EH (cell line): Measurements from ENCODE around the gene ANTXR2.
A peak's percentile ranks its signal among the peaks of the same experiment; 100 is the strongest.
"Not testable (repeated sequence)": the region's sequence is repeated elsewhere in the genome, so short reads cannot be mapped to it uniquely, and the experiment has no call there.

Experiments
- DNase-seq: peaks from one replicate; pipeline ENCODE4 v3.0.0-alpha.2; 2015; ENCODE audit warnings: low read depth

The ANTXR2 gene

DNA sequence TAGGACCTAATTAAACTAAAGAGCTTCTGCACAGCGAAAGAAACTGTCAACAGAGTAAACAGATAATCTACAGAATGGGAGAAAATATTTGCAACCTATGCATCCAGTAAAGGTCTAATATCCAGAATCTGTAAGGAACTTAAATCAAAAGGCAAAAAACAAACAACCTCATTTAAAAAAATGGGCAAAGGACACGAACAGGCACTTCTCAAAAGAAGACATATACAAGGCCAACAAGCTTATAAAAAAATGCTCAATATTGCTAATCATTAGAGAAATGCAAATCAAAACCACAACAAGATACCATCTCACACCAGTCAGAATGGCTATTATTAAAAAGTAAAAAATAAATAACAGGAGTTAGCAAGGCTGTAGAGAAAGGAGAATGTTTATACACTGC is 81.9 kb downstream of the ANTXR2 start:
- not testable (repeated sequence) for DNase-seq

DNA sequence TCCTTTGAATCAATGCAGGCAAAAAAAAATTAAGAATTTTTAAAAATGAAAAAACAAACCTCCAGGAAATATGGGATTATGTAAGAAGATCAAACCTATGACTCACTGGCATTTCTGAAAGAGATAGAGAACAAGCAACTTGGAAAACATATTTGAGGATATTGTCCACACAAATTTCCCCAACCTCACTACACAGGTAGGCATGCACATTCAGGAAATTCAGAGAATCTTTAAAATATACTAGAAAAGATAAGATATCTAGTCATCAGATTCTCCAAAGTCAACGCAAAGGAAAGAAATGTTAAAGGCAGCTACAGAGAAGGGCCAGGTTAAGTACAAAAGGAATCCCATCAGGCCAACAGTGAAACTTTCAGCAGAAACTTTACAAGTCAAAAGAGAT is 85.6 kb downstream of the ANTXR2 start:
- DNase-seq: no peak

DNA sequence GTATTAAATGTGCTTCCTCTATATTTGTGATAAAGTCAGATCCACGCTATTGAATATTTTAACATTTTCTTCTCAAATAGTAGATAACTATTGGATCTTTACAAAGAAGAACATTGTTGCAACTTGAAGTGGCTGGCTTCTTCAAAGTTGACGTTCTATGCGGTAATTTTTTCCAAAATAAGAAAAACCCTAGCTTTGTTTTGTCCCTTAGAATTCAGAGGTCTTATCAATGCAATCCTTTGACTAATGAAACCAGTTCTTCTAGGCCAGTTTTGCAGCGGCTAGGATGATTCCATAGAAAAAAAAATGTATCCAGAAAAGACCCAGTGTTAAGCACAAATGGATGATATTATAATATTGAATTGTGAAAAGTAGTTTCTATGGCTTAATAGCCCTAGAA is 89.6 kb downstream of the ANTXR2 start:
- no peak for DNase-seq

DNA sequence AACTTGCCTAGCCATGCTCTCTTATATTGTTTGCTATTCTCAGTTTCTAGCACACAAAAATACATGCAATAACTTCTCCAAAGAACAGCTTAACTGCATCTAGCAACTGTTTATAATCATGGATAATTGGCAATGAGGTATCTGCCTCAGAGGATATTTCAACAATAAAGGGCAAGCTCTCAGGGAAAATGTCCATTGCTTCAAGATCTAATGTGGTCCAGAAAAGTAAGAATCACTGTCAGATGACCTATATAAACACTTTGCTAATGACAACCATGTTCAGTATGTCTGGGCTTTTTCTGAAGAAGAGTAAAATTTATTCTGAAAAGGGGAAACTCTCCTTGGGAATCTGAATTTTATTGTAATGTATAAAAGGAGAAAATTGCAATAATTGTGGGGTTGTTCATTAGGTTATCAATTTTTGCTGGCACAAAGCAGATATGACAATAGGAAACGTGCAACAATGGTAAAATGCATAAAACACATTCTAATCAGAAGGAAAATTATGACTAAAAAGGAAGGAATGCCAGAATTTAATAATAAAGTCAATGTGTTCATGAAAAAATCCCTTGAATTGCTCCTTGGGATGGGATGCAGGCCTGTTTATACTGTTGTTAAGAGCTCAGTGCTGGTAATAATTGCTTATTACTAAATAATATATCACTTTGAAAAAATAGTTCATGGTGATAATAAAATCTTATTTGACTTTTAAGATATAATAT is 90.3 kb downstream of the ANTXR2 start:
- peak; percentile 24 for DNase-seq

DNA sequence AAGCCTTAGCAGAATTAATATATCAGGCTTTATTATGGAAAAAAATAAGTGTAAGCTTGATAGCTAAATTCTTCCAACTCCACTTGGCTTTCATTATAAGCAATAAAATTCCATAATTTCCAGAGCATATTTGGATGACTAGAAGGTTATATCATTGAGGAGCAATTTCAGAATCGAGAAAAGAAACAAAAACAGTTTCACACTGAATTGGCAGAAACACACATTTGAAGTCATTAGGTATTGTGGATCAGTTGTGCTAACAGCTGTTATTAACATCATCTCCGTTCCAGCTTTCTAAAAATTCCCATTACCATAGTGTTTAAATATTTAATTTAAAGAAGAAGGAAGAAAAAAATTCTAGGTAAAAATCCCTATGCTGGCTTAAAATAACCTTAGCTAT is 92.6 kb downstream of the ANTXR2 start:
- DNase-seq: no peak

DNA sequence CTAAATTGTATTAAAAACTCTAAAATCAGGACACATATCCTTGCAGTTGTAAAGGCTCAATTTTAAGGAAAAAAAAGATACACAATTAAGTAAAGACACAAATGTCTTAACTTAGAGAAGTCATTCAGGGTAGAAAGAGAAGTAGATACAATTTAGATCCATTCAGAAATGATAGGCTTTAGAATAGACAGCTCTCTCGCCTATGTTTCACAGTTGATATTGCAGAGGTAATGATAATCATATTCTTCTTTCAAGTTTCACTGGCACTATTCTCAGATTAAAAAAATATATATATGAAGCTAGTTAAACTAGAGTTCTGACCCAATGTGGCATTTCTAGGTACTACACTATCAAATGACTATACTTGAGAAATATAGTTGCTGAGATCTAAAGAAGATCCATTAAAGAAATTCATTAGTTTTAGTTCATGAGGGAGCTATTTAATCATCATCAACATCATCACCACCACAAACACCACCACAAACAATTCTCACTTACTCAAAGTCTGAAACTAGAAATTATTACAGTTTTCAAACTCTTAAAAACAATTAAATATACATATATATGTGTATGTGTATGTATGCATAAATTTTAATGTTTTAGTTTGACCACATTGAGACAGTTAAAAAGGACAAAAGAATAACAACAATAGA is 93.1 kb downstream of the ANTXR2 start:
- no peak for DNase-seq

DNA sequence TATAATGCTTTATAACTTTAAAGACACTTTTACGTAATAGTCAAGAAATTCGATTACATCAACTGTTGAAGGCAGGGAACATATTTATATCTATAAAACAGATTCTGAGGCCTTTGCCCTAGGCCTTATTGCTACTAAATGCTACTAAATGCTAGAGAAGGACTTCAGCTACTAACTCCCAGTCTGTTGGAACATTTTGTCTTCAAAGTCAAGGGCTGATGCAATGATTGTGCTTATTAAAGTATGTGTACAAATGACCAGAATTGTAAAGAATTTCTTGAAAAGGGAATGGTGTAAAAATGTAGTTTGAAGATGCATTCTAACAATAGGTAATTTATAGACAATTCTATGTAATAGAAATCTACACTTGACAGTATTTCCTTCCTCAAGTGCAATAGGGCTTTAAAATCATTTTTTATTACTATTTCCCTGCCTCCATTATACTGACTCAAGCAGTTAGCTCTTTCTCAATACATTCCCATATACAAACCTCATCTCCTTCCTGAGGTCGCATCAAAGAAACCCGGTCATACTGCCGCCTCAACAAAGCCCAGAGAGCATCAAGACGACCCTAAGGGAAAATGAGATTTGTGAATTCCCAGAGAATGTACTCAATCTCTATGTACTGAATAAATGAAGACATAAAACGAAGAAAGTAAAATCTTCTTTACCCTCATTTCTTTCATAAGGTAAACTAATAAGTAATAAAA is 95.7 kb downstream of the ANTXR2 start:
- DNase-seq: no peak

DNA sequence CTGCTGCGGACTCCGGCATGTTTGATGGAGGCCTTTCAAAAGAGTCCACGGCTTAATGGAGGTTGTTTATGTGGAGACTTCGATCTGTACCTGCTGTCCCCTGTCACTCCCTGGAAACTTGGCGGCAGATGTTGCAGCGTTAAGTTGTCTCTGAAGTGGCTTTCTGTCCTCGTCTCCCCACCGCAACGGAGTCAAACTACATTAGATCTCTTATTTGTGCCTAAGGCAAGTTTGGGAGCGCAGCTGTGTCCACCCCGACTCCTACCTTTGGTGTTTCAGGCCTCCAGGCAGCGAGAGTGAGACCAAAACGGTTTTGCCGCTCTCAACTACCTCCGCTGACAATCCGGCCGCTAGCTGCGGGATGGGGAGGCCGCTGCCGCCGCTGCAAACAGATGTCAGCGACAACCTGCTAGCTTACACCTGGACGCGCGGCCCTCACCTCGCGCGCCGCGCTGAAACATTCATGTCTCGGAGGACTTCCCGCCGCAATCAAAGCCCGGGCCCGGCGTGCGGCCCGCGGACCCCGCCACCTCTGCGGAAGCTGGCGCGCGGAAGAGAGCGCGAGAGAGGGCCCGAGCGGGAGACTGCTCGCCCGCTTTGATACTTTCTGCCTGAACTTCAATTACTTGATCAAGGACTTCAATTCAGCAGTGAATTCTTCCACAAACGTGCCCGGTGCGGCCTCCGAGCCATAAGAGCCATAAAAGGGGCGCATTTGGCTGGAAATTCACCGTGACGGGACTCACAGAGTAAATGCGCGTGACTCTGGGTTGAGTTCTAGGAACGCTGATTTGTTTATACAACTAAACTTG is 108.4 kb downstream of the ANTXR2 start:
- DNase-seq: no peak

DNA sequence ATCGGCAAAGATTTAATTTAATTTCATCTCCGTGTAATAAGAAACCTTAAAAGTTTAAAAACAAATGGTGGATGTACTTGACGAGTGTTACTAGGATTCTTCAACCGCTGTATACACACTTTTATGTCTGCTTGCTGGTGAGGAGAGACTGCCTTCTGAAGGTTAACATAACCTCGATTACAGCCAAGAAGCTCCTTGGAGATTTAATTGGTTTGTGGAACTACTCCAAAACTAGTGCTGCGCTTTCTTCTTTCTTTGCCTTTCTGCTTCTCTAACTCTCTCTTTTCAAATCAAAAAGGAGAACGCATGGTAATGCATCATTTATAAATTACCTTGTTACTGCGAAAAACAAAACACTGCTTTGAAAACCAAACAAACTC is 109.0 kb downstream of the ANTXR2 start:
- DNase-seq: no peak

DNA sequence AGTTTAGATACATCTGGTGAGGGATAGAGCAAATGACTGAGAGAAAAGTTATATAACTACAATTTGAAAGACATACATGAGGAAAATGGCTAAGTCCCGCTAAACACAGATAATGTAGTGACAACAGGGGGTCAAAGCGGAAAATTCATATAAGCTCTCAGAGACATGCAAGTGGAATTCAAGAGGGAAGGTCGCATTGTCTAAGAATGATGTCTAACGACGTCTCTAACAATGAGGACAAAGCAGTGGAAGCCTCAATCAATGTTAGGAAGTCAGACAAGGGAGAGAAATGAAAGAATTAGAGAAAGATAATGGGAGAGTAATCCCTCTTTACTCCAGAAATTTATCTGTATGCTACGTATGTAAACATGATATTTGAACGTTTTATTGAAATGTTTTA is 113.4 kb downstream of the ANTXR2 start:
- DNase-seq: no peak

DNA sequence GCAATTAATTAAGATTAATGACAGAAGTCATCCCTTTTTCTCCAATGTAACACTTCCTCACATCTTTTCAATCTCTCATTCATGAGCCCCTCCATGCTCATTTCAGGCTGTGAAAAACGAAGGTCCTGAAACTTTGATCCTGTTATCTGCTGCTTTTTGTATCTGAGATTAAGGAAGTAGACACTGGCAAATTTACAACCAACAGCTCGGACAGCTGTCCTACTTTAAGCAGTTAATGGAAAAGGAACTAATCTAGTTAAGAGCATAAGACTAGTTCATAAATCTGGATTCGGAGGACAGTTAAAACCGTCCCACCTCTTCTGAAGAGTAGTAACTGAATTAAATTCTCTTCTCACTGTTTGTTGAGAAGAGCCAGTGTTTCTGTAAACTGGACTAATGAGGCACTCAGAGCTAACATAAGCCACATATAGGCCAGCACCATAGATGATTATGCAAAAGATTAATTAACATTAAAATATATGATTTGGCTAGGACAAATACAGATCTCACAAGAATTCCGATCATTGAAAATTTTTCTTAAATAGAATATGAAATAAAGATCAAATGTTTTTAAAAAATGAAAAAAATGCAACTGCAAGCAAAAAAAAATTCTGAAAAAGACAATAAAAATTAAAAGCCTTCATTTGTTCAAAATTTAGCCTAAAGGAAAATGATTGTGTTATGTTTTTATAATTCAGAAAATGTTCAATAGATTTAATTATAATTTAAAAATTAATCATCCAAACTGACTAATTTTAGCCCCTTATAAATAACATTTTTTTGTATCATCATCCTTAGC is 114.4 kb downstream of the ANTXR2 start:
- no peak for DNase-seq

DNA sequence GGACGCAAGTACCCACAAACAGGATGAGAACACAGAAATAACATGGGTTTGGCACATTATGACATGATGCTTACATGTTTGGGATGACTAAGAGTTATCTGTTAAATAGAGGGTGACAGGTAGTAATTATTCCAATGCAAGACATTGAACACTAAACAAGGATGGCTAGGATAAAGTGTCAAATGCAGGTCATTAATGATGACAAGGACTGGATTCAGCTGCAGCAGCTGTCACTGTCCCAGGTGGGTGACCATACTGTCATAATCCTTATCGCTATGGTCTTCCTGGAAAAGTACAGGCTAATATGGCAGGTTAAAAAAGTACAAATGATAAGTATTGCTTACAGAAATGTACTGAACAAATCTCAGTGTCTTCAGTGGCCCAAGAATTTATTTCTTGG is 123.9 kb downstream of the ANTXR2 start:
- no peak for DNase-seq

DNA sequence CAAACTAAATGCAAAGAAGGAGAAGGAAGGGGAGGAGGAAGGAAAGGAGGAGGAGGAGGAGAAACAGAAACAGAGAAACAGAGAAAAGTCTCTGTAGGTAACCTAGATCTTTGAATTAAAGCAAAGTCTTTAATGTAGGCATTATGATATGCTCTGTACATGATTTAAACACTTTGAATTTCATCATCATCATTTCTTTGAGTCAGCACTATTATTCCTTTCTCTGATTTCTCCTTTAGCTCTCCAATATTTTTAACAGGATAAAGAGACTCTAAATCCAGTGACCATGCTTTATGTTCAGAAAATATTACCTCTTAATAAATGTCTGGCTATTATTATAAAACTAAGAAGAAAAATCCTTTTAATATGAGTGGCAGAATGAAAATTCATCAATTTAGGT is 124.3 kb downstream of the ANTXR2 start:
- DNase-seq: no peak

DNA sequence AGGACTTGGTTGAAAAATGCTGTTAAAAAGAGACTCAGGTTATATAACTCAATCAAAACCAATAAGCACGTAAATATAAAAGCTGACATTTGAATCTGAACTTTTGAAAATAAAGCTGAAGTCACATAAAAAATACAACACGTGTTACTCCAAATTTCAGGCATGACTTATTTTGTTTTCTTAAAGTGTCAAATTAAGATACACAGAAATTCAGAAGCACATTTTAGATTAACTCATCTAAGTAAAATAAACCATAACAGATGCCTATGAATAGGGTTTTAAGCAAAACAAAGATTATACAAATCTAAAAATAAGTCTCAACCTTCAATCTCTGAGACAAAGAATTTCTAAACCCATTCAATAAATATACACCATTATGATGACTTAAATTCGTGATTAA is 124.8 kb downstream of the ANTXR2 start:
- DNase-seq: peak; percentile 3

DNA sequence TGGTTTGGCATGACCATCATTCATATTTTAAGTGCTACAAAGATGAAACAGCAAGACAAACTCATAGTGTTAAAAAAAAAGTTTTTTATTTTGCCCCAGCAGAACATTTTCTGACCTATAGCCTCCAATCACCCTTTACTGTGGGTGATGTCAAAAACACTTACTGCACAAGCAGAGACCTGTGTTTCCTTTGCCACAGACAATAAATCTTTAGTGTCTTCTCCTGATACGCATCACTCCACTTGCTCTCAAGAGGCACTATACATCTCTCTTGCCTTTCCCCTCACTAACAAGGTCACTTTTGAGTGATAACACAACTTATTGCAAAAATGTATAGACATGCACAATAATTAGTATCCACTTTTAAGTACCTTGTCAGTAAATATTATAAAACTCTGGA is 125.6 kb downstream of the ANTXR2 start:
- no peak for DNase-seq

DNA sequence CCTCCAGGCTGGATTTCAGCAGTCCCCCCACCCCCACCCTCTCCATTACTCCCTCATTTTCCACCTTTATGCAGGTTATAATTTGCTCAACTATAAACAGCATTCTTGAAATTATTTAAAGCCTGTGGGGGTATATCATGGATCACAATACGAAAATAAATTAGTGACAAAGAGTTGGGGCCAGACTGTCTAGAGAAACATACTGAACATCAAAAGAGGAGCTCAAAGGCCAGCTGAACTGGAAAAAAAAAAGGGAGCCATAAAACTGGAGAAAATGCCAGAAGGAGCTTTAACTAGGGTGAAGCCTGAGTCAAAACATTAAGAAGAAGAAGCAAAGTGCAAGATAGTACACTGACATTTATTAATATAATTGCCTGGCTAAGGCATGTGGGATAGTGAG is 137.8 kb downstream of the ANTXR2 start:
- DNase-seq: no peak

DNA sequence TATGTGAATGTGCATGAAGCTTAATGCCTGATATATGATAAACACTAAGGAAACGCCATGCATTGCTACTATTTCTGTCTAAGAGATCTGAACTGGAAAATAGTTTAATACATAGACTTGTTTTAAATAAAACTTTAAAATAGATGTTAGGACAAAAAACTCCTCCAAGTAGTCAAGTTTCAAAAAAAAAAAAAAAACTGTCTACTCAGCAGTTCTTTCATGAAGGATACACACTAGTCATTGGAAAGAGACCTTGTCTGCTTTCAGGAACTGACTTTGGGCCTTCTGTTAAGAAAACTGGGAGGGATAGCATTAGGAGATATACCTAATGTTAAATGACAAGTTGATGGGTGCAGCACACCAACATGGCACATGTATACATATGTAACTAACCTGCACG is 138.4 kb downstream of the ANTXR2 start:
- no peak for DNase-seq

DNA sequence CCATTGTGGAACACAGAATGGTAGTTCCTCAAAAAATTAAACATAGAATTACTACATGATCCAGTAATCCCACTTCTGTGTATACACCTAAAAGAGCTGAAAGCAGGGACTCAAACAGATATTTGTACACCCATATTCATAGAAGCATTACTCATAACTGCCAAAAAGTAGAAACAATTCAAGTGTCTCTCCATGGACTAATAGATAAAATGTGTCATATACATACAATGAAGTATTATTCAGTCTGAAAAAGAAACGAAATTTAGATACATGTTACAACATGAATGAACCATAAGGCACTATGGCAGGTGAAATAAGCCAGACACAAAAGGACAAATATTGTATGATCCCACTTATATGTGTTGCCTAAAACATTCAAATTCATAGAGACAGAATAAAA is 145.1 kb downstream of the ANTXR2 start:
- no peak for DNase-seq

DNA sequence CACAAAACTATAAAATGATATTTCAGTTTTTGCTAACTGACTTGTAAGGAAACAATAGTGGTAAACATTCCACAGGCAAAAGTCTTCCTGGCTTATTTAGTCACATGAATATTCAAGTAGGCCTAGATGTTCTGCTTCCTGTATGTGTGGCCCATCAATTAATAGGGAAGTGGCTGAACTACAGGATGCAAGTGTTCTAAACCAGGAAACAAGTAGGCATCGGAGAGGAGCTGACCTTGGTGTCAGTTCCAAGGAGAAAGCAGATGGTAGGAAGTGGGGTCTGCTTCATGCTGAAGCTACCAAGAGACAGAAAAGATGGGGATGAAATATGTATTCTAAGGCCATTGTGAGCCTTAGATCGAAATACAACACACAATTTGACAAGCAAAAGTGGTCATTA is 149.7 kb downstream of the ANTXR2 start:
- DNase-seq: no peak

DNA sequence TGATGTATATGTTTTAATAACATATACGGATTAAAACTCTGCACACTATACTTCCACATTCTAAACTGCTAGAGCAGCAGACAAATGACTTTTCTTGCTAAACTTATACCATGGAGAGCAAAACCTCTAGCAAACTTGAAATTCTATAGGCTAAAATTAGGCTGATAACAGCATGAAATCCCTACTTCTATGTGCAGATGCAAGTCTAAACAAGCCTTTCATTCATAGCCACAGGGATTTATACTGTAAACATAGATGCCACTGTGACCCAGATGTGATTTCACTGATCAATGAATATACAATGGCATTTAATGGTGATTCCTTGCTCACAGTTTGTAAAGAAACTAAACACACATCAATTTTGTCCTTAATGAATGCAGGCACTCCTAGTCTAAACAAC is 151.0 kb downstream of the ANTXR2 start:
- DNase-seq: no peak

DNA sequence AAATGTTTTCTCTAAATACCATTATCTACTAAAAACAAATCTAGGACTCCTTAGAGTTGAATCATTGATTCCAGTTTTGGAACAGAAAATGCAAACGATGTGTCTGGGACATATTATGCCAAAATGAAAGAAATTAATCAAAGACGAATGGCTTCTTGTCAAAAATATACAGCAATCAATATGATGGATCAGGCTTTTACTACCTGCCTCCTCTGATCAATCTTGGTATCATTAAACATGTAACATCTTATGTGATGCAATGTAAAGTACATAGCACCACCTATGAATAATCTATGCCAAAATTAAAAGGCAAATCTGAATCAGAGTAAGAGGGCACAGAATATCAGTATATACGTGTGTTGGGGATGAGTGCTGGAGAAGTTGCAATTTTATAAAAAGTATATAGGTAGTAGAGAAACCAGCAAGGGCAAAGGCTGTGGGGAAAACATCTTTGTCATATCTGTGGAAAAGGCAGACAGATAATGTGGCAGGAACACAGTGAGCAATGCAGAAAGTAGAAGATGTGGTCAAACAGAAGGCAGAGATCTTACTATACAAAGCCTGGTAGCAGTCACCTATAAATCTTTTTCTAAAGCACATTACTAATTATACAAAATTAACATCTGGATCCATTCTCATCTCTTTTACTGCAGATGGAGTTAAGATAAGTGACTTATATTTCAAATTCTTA is 152.7 kb downstream of the ANTXR2 start:
- DNase-seq: no peak
